GM12878 (cell line): ENCODE results near the gene BICRAL. TPM values are rescaled to one million over a fixed set of nuclear protein-coding genes. Genes with fewer than 3 reads are reported as not detected.

ENCODE experiments used
- ATAC-seq: fragments of 200-7000 bp; cut with Tn5 transposase; 3 replicates; pipeline ENCODE4 v1.9.1; 2020; ENCODE audit warnings: mild to moderate bottlenecking, moderate library complexity
- BruUV-seq: library from RNA; stranded (reverse); fragments of 400-500 nt; replicated peaks from 2 replicates; lab custom pipeline; 2021; lab: Mats Ljungman, UMichigan
- CTCF ChIA-PET: fragments of 300-600 bp; sonication (Branson Sonifier 250); formaldehyde crosslinking; extraction: SDS; loops from one replicate; lab custom pipeline; 2021; ENCODE audit warnings: inconsistent platforms; lab: Yijun Ruan, JAX
- POLR2A ChIA-PET: fragments of 350-600 bp; formaldehyde crosslinking; extraction: SDS; loops from one replicate; lab custom pipeline; 2021; ENCODE audit warnings: inconsistent platforms; lab: Charles Lee
- RAD21 ChIA-PET: fragments of 300-600 bp; sonication (Branson Sonifier 250); formaldehyde crosslinking; loops from one replicate; lab custom pipeline; 2023; ENCODE audit warnings: antibody characterized with exemption; ENCODE audit not compliant: unreplicated experiment; lab: Charles Lee
- SMC1A ChIA-PET: fragments of 300-600 bp; sonication (Branson Sonifier 250); formaldehyde crosslinking; loops from one replicate; lab custom pipeline; 2023; ENCODE audit not compliant: unreplicated experiment, uncharacterized antibody; lab: Charles Lee
- DNase-seq: peaks from one replicate; pipeline ENCODE4 v3.0.0-alpha.2; 2011; ENCODE audit warnings: low read depth, low spot score
- FAIRE-seq: peaks from 3 replicates; lab custom pipeline; 2011; peaks lifted over from hg19 to GRCh38; lab: Jason Lieb, UNC
- H2AFZ ChIP-seq: 2 replicates; pipeline ENCODE4 v1.6.0; 2011; ENCODE audit warnings: low read depth, low read length, control low read depth; ENCODE audit not compliant: control insufficient read depth
- H3K27ac ChIP-seq: 2 replicates; pipeline ENCODE4 v1.5.1; 2011; ENCODE audit warnings: control low read depth; ENCODE audit not compliant: control insufficient read depth, insufficient read depth
- H3K27me3 ChIP-seq, 2 experiments: replicated peaks in 1 of 2; 2 replicates each; pipeline versions ENCODE4 v1.6.0 to v1.6.1; 2011; ENCODE audit warnings: low read length in 1 of 2; ENCODE audit not compliant: control insufficient read depth in 2 of 2, insufficient read depth in 2 of 2
- H3K36me3 ChIP-seq, 2 experiments: 2 replicates each; pipeline ENCODE4 v1.5.1; 2011; ENCODE audit warnings: low read length in 1 of 2; ENCODE audit not compliant: control insufficient read depth in 2 of 2, insufficient read depth in 2 of 2
- H3K4me1 ChIP-seq: 2 replicates; pipeline ENCODE4 v1.6.1; 2011; ENCODE audit warnings: mild to moderate bottlenecking, low read length, moderate library complexity, mixed read lengths; ENCODE audit not compliant: control insufficient read depth, insufficient read depth
- H3K4me2 ChIP-seq: 2 replicates; pipeline ENCODE4 v1.6.0; 2011; ENCODE audit warnings: control low read depth; ENCODE audit not compliant: control insufficient read depth, insufficient read depth
- H3K4me3 ChIP-seq: fragments of 200-600 bp; sonication (generic); 2 replicates; pipeline ENCODE4 v1.5.1; 2016
- H3K79me2 ChIP-seq: 2 replicates; pipeline ENCODE4 v1.6.0; 2011; ENCODE audit warnings: low read length; ENCODE audit not compliant: control insufficient read depth, insufficient read depth
- H3K9ac ChIP-seq: 2 replicates; pipeline ENCODE4 v1.8.0; 2011; ENCODE audit warnings: low read length, control low read depth, mixed read lengths; ENCODE audit not compliant: control insufficient read depth, insufficient read depth
- H3K9me3 ChIP-seq: replicated peaks from 3 replicates; pipeline ENCODE4 v1.5.1; 2011; ENCODE audit warnings: mild to moderate bottlenecking, low read length; ENCODE audit not compliant: control insufficient read depth, insufficient read depth
- H4K20me1 ChIP-seq: 2 replicates; pipeline ENCODE4 v1.6.0; 2011; ENCODE audit not compliant: control insufficient read depth, insufficient read depth
- CBX5 ChIP-seq: sonication (generic); IDR thresholded peaks from 2 replicates; pipeline ENCODE4 v1.6.1; 2016; ENCODE audit warnings: low read depth, moderate library complexity, mild to moderate bottlenecking, inconsistent platforms
- HCFC1 ChIP-seq: fragments of 150-350 bp; IDR thresholded peaks from 2 replicates; pipeline ENCODE4 v1.6.1; 2014; ENCODE audit warnings: low read length
- HDAC6 ChIP-seq: fragments of 200-600 bp; sonication (generic); IDR thresholded peaks from one replicate; pipeline ENCODE4 v1.8.0; 2017; ENCODE audit warnings: antibody characterized with exemption; ENCODE audit not compliant: unreplicated experiment
- JUNB ChIP-seq: IDR thresholded peaks from 2 replicates; pipeline ENCODE4 v1.6.1; 2016; ENCODE audit warnings: antibody characterized with exemption, mild to moderate bottlenecking
- MEF2B ChIP-seq: fragments of 450-650 bp; IDR thresholded peaks from 2 replicates; pipeline ENCODE4 v1.6.1; 2018; ENCODE audit warnings: mild to moderate bottlenecking, moderate library complexity; ENCODE audit not compliant: partially characterized antibody, poor library complexity, severe bottlenecking
- MXI1 ChIP-seq: fragments of 150-350 bp; IDR thresholded peaks from 2 replicates; pipeline ENCODE4 v1.6.1; 2011; ENCODE audit warnings: low read depth, mild to moderate bottlenecking, inconsistent platforms, low read length, improper control_type of control experiment
- RUNX3 ChIP-seq: IDR thresholded peaks from 2 replicates; pipeline ENCODE4 v1.6.1; 2012; ENCODE audit warnings: low read length, inconsistent platforms
- SMAD1 ChIP-seq: fragments of 450-650 bp; IDR thresholded peaks from 2 replicates; pipeline ENCODE4 v1.6.1; 2018; ENCODE audit warnings: mild to moderate bottlenecking, low read depth; ENCODE audit not compliant: partially characterized antibody
- SREBF1 ChIP-seq: IDR thresholded peaks from 2 replicates; pipeline ENCODE4 v1.6.1; 2012; ENCODE audit warnings: mild to moderate bottlenecking, low read length
- ZBED1 ChIP-seq: IDR thresholded peaks from 2 replicates; pipeline ENCODE4 v1.6.1; 2016; ENCODE audit warnings: borderline replicate concordance
- ZSCAN29 ChIP-seq: fragments of 450-650 bp; IDR thresholded peaks from 2 replicates; pipeline ENCODE4 v1.6.1; 2017; ENCODE audit warnings: mild to moderate bottlenecking, moderate library complexity
- ZZZ3 ChIP-seq: IDR thresholded peaks from 2 replicates; pipeline ENCODE4 v1.6.1; 2011; ENCODE audit warnings: low read depth; ENCODE audit not compliant: control insufficient read depth, insufficient read length
- WGBS: methylation state at CpG from one replicate; pipeline ENCODE4 v1.1.6; 2016; ENCODE audit warnings: low lambda C conversion rate; ENCODE audit not compliant: insufficient replicate concordance, insufficient coverage; ENCODE audit errors: missing lambda C conversion rate; 5-methylcytosine and 5-hydroxymethylcytosine counted together
- in situ Hi-C: fragments of 300-500 bp; cut with MboI; formaldehyde crosslinking; loops from 9 replicates; pipeline ENCODE4 v1.14.3; 2018; ENCODE audit warnings: mixed read lengths
- intact Hi-C: fragments of 100-400 bp; cut with micrococcal nuclease; formaldehyde crosslinking; loops from one replicate; pipeline ENCODE4 v1.14.2; 2022; ENCODE audit not compliant: unreplicated experiment
- polyA plus RNA-seq, 11 experiments: library from polyadenylated mRNA; depleted of rRNA in 4 of 11; unstranded in 6 of 11; stranded (reverse) in 5 of 11; fragments of >200 nt; fragmentation: Nextera tagmentation in 4 of 11; fragmentation: Illumina TruSeq in 1 of 11; extraction: Ambion mirVana in 4 of 11; extraction: Trizol in 1 of 11; gene quantifications; 1 replicate in 1 of 11; 2 replicates in 10 of 11; pipeline versions ENCODE4 v1.2.1 to v1.2.3, GENCODE V29; 2011 to 2016; ENCODE audit warnings: inconsistent platforms in 2 of 11, missing spikeins in 2 of 11, low read depth in 1 of 11
- total RNA-seq, 4 experiments: library from RNA; depleted of rRNA in 3 of 4; stranded (reverse); fragments of >200 nt in 3 of 4; fragmentation: Illumina TruSeq in 1 of 4; extraction: Trizol in 1 of 4; gene quantifications; 2 replicates each; pipeline versions ENCODE4 v1.2.1 to v1.2.3, GENCODE V29; 2013 to 2021
- TF ChIP-seq, protein P1 (sequence below): IDR thresholded peaks from 2 replicates; pipeline ENCODE4 v1.6.1; 2011; ENCODE audit warnings: mild to moderate bottlenecking, low read depth, low read length, moderate library complexity; ENCODE audit not compliant: insufficient replicate concordance
- TF ChIP-seq, protein P2 (sequence below): fragments of 450-650 bp; formaldehyde crosslinking; IDR thresholded peaks from 2 replicates; pipeline ENCODE4 v1.5.0; 2022; ENCODE audit warnings: mild to moderate bottlenecking, missing genetic modification characterization
- TF ChIP-seq, protein P3 (sequence below): fragments of 450-650 bp; IDR thresholded peaks from 2 replicates; pipeline ENCODE4 v1.6.1; 2014; ENCODE audit warnings: mild to moderate bottlenecking
- TF ChIP-seq, protein P4 (sequence below): IDR thresholded peaks from 2 replicates; pipeline ENCODE4 v1.6.1; 2011; ENCODE audit warnings: low read depth, low read length, improper control_type of control experiment, borderline replicate concordance

The BICRAL gene
- total and polyA plus RNA-seq, 10 of the 15 experiments (the other 5 are each of a cell fraction or from before 2014, with no cell fraction given), result 1.9 to 16.6 (median 8.5) TPM

DNA sequence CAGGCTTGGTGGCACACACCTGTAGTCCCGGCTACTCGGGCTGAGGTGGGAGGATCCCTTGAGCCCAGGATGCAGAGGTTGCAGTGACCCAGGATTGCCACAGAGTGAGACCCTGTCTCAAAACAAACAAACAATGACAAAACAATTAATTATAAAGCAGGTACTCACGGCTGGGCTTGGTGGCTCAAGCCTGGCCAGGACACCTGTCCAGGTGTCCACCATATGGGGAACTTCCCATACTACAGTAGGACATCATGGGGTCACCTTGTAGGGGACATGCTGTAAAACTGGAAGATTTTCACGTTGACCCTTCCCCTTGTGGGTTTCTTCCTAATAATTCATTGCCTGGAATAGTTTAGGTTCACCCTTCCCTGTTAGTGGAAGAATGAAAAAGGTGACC is 66.8 kb downstream of the BICRAL start:
- Histone ChIP-seq H3K27ac (no peak overlapping the region), H3K4me2 (no peak overlapping the region), H3K9me3 (no peaks in the 10 kb centered on the region), H4K20me1 (no peaks in the 10 kb centered on the region), H3K27me3 (no peaks in the 10 kb centered on the region), H3K4me3 (no peak overlapping the region), H3K36me3 (peaks cover 0 to 7% of the 10 kb centered on the region in 2 experiments; a peak in 2 of 4 replicates), H3K79me2 (no peaks in the 10 kb centered on the region), H3K9ac (no peak overlapping the region), H2AFZ (no peak overlapping the region), H3K4me1 (no peaks in the 10 kb centered on the region)
- intact Hi-C loops (no loop called here), in situ Hi-C loops (no loop called here)
- ChIA-PET CTCF (no interaction called here), RAD21 (no interaction called here), POLR2A (no interaction called here), SMC1A (no interaction called here)
- WGBS, result 85% methylated on average over 4 of the region's 4 CpGs
- no TSS peak for BruUV-seq
- TF ChIP-seq HDAC6, result no peak
- no peak for TF ChIP-seq MXI1
- TF ChIP-seq, protein P1, sequence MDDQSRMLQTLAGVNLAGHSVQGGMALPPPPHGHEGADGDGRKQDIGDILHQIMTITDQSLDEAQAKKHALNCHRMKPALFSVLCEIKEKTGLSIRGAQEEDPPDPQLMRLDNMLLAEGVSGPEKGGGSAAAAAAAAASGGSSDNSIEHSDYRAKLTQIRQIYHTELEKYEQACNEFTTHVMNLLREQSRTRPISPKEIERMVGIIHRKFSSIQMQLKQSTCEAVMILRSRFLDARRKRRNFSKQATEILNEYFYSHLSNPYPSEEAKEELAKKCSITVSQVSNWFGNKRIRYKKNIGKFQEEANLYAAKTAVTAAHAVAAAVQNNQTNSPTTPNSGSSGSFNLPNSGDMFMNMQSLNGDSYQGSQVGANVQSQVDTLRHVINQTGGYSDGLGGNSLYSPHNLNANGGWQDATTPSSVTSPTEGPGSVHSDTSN, result no peak
- no peak for TF ChIP-seq RUNX3
- TF ChIP-seq, protein P2, sequence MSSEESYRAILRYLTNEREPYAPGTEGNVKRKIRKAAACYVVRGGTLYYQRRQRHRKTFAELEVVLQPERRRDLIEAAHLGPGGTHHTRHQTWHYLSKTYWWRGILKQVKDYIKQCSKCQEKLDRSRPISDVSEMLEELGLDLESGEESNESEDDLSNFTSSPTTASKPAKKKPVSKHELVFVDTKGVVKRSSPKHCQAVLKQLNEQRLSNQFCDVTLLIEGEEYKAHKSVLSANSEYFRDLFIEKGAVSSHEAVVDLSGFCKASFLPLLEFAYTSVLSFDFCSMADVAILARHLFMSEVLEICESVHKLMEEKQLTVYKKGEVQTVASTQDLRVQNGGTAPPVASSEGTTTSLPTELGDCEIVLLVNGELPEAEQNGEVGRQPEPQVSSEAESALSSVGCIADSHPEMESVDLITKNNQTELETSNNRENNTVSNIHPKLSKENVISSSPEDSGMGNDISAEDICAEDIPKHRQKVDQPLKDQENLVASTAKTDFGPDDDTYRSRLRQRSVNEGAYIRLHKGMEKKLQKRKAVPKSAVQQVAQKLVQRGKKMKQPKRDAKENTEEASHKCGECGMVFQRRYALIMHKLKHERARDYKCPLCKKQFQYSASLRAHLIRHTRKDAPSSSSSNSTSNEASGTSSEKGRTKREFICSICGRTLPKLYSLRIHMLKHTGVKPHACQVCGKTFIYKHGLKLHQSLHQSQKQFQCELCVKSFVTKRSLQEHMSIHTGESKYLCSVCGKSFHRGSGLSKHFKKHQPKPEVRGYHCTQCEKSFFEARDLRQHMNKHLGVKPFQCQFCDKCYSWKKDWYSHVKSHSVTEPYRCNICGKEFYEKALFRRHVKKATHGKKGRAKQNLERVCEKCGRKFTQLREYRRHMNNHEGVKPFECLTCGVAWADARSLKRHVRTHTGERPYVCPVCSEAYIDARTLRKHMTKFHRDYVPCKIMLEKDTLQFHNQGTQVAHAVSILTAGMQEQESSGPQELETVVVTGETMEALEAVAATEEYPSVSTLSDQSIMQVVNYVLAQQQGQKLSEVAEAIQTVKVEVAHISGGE (CRISPR knock-in tag), result no peak
- no peak for TF ChIP-seq HCFC1
- no peak for TF ChIP-seq ZBED1
- no peak for TF ChIP-seq SREBF1
- no peak for TF ChIP-seq SMAD1
- TF ChIP-seq JUNB, result no peak
- TF ChIP-seq ZSCAN29, result no peak
- TF ChIP-seq, protein P3, sequence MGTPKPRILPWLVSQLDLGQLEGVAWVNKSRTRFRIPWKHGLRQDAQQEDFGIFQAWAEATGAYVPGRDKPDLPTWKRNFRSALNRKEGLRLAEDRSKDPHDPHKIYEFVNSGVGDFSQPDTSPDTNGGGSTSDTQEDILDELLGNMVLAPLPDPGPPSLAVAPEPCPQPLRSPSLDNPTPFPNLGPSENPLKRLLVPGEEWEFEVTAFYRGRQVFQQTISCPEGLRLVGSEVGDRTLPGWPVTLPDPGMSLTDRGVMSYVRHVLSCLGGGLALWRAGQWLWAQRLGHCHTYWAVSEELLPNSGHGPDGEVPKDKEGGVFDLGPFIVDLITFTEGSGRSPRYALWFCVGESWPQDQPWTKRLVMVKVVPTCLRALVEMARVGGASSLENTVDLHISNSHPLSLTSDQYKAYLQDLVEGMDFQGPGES, result no peak
- TF ChIP-seq MEF2B, result no peak
- no peak for TF ChIP-seq CBX5
- TF ChIP-seq ZZZ3, result no peak
- TF ChIP-seq, protein P4, sequence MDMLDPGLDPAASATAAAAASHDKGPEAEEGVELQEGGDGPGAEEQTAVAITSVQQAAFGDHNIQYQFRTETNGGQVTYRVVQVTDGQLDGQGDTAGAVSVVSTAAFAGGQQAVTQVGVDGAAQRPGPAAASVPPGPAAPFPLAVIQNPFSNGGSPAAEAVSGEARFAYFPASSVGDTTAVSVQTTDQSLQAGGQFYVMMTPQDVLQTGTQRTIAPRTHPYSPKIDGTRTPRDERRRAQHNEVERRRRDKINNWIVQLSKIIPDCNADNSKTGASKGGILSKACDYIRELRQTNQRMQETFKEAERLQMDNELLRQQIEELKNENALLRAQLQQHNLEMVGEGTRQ, result no peak
- ATAC-seq (no peak), DNase-seq (no peak), FAIRE-seq (no peak)
